NCI-H446 (cell line): ENCODE measurements around the gene OSBPL10.
A peak's percentile ranks its signal among the peaks of the same experiment; 100 is the strongest.

Experiments used
- DNase-seq, 2 experiments: peaks; one replicate each; lab custom pipeline; 2025; lab: John Stamatoyannopoulos, UW

The OSBPL10 gene

DNA sequence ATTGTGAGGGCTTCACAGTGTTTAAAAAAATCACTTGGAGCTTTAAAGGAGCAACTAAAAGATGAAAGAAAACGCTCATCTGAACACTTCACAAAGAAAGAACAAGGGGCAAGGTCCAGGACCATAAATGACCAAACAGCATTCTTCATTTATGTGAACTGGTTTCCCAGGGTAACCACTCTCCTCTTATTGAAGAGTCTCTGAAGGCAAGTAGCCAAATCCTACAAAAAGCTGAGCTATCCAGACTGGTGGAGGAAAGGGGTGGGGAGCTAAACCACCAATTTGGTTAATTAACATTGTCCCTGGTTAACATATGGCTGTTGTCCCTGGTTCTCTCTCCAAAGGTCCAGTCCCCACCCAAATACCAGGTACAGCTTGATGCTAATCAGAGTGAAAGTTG lies 58.1 kb downstream of the OSBPL10 start:
- DNase-seq: no peak

DNA sequence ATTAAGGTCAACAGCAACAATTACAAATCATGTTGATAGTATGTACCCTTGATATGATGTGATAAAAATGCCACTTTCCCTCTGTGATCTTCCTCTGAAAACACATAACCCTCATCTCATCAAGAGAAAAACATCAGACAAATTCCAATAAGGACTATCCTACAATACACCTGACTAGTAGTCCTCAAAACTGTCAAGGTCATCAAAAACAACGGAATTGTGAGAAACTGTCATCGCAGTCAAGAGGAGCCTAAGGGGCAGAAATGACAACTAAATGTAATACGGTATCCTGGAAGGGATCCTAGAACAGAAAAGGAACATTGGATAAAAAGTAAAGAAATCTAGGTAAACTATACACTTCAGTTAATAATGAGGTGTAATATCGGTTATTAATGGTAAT lies 59.2 kb downstream of the OSBPL10 start:
- no peak for DNase-seq

DNA sequence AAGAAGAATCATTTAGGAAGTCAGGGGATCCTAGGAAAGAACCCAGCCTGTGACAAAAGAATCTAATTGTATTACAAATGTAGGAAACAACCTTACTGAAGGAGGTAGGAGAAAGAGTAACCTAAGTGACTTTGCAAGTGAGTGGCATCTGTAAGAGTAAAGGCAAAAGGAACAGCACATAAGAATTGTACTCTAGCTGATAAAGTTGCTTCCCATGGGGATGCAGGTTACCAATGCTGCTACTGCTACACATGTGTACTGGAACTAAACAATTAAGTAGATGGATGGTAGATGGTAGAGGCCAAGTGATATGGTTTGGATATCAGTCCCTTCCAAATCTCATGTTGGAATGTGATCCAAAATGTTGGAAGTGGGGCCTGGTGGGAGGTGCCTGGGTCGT lies 60.8 kb downstream of the OSBPL10 start:
- no peak for DNase-seq

DNA sequence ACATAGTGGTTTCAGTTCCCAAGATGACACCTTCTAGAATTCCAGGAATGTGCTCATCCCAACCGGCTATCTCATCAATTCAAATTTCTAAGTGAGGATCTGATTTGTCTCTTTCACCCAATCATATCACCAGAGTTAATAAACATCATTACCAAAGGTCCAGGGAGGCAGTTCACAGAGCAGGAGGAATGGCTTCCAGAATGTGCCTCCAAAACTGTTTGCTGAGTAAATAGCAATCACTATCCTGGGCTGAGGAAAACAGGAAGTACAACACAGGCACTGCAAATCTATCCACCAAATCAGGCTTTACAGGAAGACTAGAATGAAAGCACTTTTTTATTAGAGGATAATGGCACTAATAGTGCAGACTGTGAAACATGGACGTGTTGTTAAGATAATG lies 61.5 kb downstream of the OSBPL10 start:
- no peak for DNase-seq

DNA sequence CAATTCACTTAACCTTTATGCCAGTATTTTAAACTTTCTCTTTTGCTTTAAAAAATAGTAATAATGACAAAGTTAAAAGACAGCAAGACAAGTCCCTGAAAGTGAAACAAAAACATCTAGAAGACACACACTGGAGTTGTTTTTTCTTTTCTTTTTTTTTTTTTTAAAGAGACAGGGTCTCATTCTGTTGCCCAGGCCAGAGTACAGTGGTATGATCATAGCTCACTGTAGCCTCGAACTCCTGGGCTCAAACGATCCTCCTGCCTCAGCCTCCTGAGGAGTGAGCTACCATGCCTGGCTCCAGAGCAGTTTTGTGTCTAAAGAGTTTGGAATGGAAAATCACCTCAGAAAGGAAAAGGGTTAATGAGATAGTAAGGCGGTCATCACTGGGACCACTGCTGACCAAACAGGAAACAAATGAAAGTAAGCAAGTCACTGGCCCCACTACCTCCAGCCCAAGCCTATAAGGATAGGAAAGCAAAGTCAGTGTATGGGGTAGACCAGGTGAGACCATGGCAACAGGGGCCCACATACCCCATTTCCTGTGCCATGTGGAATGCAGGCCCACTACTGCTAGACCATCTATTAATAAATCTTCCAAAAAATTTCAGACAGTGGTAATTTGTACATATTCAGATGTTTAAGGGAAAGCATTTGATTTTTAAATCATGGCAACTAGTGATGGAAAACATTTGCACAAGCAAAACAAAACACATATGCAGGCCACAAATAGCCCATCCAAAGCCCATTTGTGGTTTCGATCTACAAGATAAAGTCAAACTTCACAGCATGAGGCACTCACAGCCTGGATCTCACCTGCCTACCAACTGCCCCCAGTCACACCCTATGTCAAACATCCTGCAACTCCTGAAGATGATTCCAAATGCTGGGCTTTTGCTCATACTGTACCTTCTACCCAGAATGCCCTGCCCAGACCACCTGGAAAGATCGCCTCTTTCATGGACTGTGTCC lies 62.6 kb downstream of the OSBPL10 start:
- no peak for DNase-seq

DNA sequence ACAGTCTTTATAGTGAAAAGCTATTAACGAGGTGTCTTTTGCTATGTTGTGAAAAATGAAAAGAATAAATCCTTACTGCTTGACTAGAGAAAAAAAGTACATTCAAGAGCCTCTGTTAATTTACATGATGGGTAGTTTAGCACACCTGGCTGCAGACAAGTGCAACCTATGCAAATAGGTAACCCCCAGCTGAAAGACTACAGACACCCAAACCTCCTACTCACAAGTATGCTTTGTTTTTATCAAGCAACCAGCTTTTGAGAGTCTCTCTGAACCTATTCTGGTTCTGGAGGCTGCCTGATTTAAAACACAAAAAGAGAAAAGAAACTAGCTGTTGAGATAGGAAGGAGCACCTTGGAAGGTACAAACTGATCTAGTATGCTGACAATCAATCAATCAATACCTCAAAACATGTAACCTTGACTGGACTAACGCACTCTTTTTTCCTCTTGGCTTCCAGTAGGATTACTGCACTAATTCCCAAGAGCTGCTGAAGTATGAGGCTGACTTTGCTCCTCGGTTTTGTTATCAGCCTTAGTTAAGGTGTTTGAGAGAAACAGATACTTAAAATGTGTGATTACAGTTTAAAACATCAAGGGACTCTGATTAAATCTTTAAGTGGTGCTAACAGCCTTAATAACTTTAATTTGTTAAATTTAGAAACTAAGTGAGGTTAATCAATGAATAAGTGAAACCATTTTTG lies 63.6 kb downstream of the OSBPL10 start:
- no peak for DNase-seq

DNA sequence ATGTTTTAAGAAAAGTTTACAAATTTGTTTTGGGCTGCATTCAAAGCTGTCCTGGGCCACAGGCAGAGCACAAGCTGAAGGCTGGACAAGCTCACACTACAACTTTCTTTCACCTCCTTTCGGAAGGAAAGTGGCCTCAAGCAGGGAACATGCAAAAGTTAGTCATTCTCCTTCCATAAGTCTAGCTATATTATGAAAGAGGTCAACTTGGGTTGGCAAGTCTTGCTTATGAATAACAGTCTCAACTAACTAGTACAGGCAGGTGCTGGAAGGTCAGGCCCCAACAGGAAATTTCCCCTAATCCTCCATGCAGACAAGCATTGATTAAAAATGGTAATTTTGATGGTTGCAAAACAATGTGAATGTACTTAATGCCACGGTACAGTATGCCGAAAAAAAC lies 69.4 kb downstream of the OSBPL10 start:
- no peak for DNase-seq

DNA sequence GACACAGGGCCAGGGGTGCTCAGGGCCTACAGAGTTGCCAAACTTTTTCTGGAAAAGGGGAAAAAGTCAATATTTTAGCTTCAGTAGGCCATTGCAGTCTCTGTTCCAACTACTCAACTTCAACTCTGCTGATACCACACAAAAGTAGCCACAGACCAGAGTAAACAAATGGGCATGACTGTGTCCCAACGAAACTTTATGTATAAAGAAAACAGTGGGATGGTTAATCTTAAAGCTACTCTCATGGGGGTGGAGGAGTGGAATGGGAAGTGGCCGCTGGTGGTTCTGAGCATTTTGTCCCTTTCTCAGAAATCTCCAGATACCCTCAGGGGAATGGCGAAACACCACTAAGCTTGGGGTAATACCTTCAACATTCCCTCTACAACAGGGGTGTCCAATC lies 69.9 kb downstream of the OSBPL10 start:
- no peak for DNase-seq

DNA sequence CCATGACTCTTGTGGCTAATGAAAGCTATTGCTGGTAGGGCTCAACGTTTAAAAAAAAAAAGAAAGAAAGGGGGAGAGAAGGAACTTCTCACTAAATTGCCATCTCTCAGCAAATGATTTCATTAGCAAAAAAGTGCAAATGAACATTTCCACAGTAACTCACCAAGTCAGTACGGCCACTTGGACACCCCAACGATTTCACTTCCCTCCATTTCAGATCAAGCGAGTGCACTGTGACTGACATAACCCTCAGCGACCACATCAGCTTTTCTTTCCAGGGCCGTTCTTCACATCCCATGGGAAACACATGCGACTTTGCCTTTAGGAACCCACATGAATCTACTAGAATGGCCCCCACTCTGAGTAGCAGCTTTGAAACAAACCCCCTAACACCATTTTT lies 71.6 kb downstream of the OSBPL10 start:
- no peak for DNase-seq

DNA sequence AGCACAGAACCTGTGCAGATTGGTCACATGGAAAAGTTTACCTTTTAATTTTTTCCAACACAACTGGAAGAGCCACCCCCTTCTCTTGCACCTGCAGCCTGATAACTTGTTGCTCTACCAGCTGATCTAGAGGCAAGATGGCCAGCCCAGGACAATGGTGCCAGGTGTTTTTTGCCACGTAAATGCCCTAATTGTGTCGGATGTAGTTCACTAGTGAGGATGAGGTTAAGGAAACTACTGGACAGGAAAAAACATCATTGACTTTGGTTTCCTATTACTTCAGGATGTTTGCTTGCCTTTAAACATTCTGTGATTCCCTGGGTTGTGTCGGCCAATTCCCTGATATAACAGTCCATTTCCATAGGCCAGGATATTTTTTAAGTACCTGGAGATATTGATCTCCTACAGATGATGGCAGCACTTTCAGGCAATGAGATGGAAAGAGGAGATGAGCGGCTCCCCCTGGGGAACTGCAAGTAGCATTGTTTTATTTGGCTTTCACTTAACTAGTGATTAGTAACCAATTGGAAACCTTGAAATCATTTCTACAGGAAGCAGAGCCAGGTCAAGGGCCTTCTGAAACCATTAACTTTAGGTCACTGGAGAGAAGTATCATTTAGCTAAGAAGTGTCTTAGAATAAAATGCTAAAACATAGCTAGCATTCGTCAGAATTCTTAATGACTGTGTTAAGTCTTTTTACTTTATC lies 72.5 kb downstream of the OSBPL10 start:
- no peak for DNase-seq

DNA sequence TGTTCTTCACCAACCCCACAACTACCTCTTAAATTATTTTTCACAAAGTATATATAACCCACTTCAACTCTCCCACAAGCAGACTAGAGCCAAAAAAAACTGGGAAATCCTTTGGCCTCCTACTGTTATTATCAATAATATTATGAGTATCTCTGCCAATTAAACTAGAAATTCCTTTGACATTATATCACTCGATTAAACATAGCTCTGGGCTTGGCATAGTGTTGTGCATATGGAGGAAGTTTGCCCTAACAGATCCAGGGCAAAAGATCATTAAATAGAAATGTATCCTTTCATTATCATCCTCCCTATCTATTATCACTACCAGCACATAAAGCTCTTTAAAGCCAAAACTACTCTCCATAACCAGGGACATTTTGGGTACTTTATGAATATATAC lies 74.9 kb downstream of the OSBPL10 start:
- peak; percentile 5 to 39 for DNase-seq

DNA sequence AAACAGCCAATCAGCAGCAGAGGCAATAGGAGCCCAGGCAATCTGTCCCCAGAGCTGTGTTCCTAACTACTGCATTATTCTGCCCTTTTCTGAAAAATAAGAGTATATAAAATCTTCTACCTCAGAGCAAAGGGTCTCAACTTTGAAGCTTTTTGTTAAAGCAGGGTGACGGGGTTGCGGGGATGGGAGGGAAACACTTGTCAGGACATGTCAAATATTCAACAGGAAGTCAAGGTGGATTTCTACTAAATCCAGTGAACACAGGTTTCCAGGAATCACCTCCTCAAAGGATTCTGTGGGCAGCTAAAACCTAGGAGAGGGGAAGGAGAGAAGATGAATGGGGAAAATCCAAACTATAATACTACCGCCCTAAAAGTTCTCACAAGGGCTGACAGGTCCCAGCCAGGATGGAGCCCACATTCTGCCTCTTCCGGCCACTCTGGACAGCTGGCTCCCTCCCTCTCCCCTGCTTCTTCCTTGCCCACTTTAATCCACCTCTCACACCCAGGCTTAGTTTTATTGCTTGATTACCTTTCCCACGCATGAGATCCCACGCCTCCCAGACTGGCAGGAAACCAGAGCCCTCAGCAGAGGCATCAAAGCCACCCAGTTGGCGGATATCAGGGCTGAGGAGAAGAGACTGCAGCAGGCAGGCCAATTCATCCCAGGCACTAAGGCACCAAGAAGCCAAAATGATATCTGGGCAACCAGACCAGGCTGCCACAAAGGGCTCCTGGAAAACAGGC lies 77.2 kb downstream of the OSBPL10 start:
- no peak for DNase-seq

DNA sequence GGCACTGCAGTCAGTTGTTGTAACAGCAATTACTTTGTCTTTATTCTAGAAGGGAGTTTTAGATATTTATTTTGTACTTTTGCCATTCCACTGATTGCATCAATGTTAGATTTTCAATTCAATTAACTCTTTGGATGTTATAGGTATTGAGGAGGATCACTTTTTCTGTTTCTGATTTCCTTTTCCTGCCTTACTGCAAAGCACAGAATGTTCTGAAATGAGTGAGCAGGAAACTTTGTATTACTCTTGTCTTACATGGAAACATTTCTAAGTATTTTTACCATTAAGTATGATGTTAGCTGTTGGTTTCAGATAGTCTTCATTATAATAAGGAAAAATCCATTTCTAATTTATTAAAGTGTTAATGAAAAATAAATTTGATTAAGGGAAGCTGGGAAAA lies 80.5 kb downstream of the OSBPL10 start:
- DNase-seq: no peak

DNA sequence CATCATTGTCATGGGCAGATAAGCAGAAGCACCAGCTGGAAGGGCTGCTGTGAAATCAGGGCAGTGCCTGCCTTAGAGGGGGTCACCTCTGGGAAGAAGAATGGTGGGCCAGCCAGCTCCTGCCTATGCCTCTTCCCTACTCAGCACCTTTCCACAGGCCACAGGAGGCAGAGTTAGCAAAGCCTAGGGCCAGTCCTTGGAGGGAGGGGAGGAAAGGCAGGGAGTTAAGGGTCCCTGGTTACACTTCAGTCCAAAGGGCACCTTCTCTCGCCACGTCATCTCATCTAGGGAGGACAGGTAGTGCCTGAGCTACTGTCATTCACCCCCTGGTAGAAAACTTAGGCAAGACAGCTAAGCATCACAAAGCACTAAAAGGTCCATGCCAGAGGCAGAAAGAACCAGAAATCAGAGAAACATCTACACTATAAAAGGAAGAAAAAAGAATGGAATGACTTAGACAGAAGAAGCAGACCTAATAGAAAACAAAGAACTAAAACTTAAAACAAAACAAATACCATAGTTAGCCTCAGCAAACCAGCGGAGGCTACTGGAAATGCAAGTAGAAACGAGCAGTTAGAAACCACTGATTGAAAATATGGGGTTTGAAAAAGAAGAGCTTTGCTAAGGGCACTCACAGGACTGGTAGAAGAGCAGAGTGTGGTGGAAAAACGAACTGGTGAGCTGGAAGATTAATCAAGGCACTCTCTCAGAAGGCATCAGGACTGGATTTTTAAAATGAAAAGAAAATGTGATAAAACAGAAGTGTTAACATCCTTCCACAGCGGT lies 84.2 kb downstream of the OSBPL10 start:
- DNase-seq: no peak

DNA sequence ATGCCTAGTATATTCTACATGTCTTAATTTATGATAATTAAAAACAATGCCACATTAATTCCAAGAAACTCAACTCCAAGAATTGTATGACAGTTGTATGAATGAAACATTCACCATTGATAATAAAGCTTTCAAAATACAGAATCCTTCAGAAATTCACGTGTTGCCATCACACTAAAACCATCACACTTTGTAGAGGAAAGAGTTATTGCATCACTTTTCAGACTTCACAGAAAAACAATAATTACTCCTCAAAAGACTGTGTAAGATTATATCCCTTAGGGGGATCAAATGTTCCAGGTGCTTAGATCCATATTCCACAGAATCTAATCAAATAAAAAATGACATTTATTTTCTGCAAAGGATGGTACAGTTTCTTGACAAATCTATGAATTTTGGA lies 85.0 kb downstream of the OSBPL10 start:
- no peak for DNase-seq

DNA sequence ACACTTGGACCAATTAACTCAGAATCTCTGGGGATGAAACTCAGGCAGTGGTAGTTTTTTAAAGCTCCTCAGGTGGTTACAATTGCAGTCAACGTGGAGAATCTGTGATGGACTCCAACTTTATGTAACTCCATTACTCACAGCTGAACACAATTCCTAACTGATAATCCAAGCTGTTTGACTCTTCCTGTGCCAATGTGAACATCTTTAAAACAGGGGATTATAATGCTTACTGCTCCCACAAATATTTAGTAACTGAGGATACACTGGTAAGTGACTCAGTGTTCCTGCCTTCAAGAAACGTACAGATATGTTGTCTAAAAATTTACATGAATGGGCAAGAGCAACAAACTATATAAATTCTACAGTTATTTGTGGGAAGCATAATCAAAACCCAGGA lies 85.6 kb downstream of the OSBPL10 start:
- DNase-seq: no peak

DNA sequence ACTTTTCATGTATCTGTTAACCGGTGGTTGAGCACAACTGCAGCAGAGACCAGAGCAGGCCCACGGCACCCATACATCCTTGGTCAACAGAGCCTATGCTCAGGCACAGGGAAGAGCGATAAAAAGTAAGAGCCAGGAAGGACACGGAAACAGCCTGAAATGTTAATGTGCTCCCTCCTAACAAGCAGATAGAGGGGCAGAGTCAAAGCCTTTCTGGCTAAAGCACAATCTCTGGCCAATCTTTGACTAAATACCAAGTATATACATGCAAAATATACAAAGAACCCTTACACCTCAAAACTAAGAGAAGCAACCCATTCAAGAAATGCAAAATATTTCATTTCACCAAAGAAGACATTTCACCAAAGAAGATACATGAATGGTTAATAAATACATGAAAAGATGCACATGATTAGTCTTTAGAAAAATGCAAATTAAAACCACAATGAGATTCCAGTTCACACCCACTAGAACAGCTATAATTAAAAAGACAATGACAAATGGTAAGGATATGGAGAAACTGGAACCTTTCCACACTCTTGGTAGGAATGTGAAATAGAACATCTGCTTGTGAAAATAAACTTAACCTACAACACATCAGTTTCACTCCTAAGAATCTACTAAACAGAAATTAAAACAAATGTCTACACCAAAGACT lies 88.0 kb downstream of the OSBPL10 start:
- DNase-seq: no peak

DNA sequence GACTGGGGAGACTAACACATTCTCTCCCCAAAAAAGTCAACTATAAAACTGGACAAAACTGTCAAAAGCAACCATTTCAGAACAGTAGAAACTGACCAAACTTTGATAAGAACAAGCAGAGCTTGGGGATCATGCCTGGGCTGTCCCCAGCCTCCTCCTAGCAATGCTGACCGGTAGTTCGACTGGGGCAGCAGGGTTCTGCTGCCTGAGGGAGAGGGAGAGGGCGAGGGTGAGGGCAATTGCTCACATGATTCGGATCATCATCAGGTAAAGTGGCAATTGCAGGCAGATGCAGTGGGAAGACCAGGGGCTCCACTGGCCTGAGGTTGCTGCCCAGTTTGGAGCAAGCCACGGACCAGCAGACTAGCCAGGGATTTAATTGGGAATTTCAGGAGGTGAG lies 88.6 kb downstream of the OSBPL10 start:
- DNase-seq: no peak

DNA sequence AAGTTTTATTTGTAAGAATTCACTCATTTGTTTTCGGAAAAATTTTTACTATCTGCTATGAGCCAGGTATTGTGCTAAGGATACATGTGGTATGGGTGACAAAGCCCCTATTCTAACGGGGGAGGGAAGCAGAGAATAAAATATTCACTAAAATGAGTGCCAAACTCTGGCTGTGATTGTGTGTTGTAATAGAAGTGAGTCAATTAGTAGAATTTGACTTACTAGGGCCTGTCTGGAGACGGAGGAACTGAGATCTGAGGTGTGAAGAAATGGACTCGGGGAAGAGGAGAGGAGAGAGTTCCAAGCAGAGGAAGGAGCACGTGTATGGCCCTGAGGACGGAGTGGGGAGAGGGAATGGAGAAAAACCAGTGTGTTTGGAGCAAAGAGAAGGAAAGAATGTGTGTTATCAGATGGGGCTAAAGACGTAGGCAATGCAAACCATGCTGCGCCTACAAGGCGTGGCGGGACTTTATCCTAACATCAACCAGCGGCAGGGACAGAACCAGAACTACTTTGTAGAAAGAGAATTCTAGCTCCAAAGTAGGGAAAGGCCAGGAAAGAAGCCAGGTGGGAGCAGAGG lies 89.1 kb downstream of the OSBPL10 start:
- no peak for DNase-seq

DNA sequence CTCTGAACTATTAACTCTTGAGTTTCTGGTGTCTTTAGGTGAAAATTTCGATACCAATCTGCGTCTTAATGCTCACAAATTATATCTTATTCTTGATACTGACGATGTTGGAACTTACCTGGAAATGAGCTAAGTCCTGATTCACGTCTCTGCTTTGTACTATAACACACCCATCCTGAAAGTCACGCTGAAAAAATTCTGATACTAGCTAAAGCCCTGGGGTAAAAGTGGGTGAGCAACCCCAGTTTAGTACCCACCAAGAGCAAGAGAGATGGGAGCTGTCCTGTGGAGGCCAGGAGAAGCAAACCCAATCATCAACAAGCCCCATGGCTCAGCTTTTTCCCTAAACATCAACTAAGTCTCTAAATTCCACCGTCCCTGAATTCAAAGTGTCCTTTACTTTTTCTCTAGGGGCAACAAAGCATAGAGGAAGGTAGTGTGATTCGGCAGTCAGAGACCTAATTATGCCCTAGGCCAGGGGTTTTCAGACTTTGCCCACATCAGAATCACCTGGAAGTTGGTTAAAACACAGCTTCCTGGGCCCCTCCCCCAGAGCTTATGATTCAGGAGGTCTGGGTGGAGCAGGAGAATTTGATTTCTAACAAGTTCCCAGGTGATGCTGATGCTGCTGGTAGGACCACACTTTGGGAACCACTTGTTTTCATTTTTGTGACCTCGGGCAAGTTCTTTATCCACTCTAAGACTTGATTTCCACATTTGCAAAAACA lies 90.2 kb downstream of the OSBPL10 start:
- DNase-seq: no peak
